Measurements from ENCODE around the gene ACVR1. TPM values are rescaled to one million over a fixed set of nuclear protein-coding genes. Genes with fewer than 3 reads are reported as not detected.

ACVR1 gene
- total and polyA plus RNA-seq, 9 of the 15 experiments (the other 6 are each of a cell fraction or from before 2014, with no cell fraction given): 3.8 to 14.3 (median 6.9) TPM

- Histone ChIP-seq H3K79me2 (ENCODE audit: control insufficient read depth, insufficient read depth, low read length) (0 out of 3 replicates have a peak, but pooled peaks cover 1% of the 10 kb centered on the region), H3K27ac (ENCODE audit: extremely low read depth, low read depth, low read length) (no peak overlapping the region), H3K9me1 (ENCODE audit: control insufficient read depth, insufficient read depth, low read length) (no peaks in the 10 kb centered on the region), H2AFZ (ENCODE audit: low read depth, low read length) (no peak overlapping the region), H3K27me3 (ENCODE audit: control insufficient read depth in 2 of 2, insufficient read depth in 2 of 2, low read length in 2 of 2) (no peaks in the 10 kb centered on the region), H3K9ac (ENCODE audit: insufficient read depth in 1 of 2, low read depth in 2 of 2, low read length in 2 of 2) (no peak overlapping the region), H3K36me3 (ENCODE audit: control insufficient read depth, insufficient read depth, low read length) (no peaks in the 10 kb centered on the region; the same call in 2 of the 3 replicates), H4K20me1 (replicated peaks; ENCODE audit: control insufficient read depth, insufficient read depth, low read length) (no peaks in the 10 kb centered on the region), H3K4me3 (no peak overlapping the region), H3K4me2 (ENCODE audit: insufficient read depth, low read length) (no peak overlapping the region), H3K4me1 (replicated peaks in 1 of 2; ENCODE audit: control insufficient read depth in 2 of 2, insufficient read depth in 2 of 2, low read length in 2 of 2) (peaks cover 11 to 28% of the 10 kb centered on the region in 2 experiments; a peak in 4 of 5 replicates), H3K9me3 (replicated peaks; ENCODE audit: control insufficient read depth, insufficient read depth, low read depth, low read length) (no peaks in the 10 kb centered on the region)
- CTCF ChIA-PET (ENCODE audit: low intra/inter-chr PET ratio): no interaction called here
- ATAC-seq (no peak), DNase-seq (ENCODE audit: extremely low read depth in 1 of 4, low spot score in 3 of 4) (no peak), FAIRE-seq (no peak)
- WGBS (ENCODE audit: insufficient coverage, low coverage, missing lambda C conversion rate): 83% methylated on average over 1 of the region's 1 CpG
- no TSS peak for BruUV-seq (replicated peaks)
- POLR2A ChIA-PET: interaction anchor here (0.7 to 1.5 kb wide), 2 partner anchors 18 to 177 kb away, joined by 3 read pairs; no protein-coding TSS in a partner anchor
- in situ Hi-C loops (cut with MboI): no loop called here
- no peak for TF ChIP-seq BCL6 (CRISPR knock-in tag; IDR thresholded peaks at IDR 0.05)
- no peak for TF ChIP-seq ZNF3 (CRISPR knock-in tag; IDR thresholded peaks at IDR 0.05)
- TF ChIP-seq TBL1XR1 (IDR thresholded peaks at IDR 0.05; ENCODE audit: low read length in 2 of 2): no peak
- no peak for TF ChIP-seq ZNF445 (CRISPR knock-in tag; IDR thresholded peaks at IDR 0.05; ENCODE audit: low read depth)
- no peak for TF ChIP-seq ZFX (CRISPR knock-in tag; IDR thresholded peaks at IDR 0.05)
- TF ChIP-seq MAFG (tag; conservative IDR thresholded peaks at IDR 0.05): no peak
- TF ChIP-seq STAT5B (CRISPR knock-in tag; IDR thresholded peaks at IDR 0.05): no peak
- TF ChIP-seq, protein P1, sequence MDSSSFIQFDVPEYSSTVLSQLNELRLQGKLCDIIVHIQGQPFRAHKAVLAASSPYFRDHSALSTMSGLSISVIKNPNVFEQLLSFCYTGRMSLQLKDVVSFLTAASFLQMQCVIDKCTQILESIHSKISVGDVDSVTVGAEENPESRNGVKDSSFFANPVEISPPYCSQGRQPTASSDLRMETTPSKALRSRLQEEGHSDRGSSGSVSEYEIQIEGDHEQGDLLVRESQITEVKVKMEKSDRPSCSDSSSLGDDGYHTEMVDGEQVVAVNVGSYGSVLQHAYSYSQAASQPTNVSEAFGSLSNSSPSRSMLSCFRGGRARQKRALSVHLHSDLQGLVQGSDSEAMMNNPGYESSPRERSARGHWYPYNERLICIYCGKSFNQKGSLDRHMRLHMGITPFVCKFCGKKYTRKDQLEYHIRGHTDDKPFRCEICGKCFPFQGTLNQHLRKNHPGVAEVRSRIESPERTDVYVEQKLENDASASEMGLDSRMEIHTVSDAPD (CRISPR knock-in tag; IDR thresholded peaks at IDR 0.05): no peak
- intact Hi-C loops (cut with micrococcal nuclease): no loop called here
Observed at GRCh38 chr2:157843081-157843480, 33.0 kb downstream of the ACVR1 start.

Measured in K562 (cell line).